A549 (cell line): ENCODE results near the gene PLCD3. TPM values are rescaled to one million over a fixed set of nuclear protein-coding genes. Genes with fewer than 3 reads are reported as not detected.

Experiments
- ATAC-seq, 2 experiments: fragments of 200-7000 bp in 1 of 2; fragments of >200 bp in 1 of 2; cut with Nextera tagmentation in 1 of 2; cut with Tn5 transposase in 1 of 2; 3 replicates each; pipeline versions ENCODE4 v1.8.0 to v1.9.1; 2018 to 2020; ENCODE audit warnings: mild to moderate bottlenecking in 1 of 2, moderate library complexity in 1 of 2
- CTCF ChIA-PET: fragments of 300-600 bp; sonication (Branson Sonifier 250); formaldehyde crosslinking; extraction: SDS; loops from one replicate; lab custom pipeline; 2021; ENCODE audit warnings: antibody characterized with exemption, inconsistent platforms; lab: Yijun Ruan, JAX
- POLR2A ChIA-PET: fragments of 350-600 bp; formaldehyde crosslinking; extraction: SDS; loops from one replicate; lab custom pipeline; 2021; ENCODE audit warnings: antibody characterized with exemption, inconsistent platforms; lab: Yijun Ruan, JAX
- DNase-seq, 2 experiments: peaks; one replicate each; pipeline versions ENCODE4 v3.0.0 to v3.0.0-alpha.2; 2011 to 2016; ENCODE audit warnings: low read depth in 1 of 2, low spot score in 1 of 2
- FAIRE-seq: peaks from 2 replicates; lab custom pipeline; 2011; peaks lifted over from hg19 to GRCh38; lab: Jason Lieb, UNC
- H3K27ac ChIP-seq, 2 experiments: fragments of >200 bp; sonication (Bioruptor Twin); formaldehyde crosslinking; 3 replicates each; pipeline ENCODE4 v1.5.1; 2016 to 2017
- H3K4me1 ChIP-seq: fragments of >200 bp; sonication (Bioruptor Twin); formaldehyde crosslinking; 3 replicates; pipeline ENCODE4 v1.6.1; 2016
- H3K4me2 ChIP-seq: fragments of >200 bp; sonication (Bioruptor Twin); formaldehyde crosslinking; 3 replicates; pipeline ENCODE4 v1.6.1; 2016
- H3K4me3 ChIP-seq: fragments of >200 bp; sonication (Bioruptor Twin); formaldehyde crosslinking; 3 replicates; pipeline ENCODE4 v1.5.1; 2016
- H3K9me3 ChIP-seq: fragments of >200 bp; sonication (Bioruptor Twin); formaldehyde crosslinking; 3 replicates; pipeline ENCODE4 v1.6.1; 2016
- CBX2 ChIP-seq: fragments of 200-600 bp; sonication (generic); IDR thresholded peaks from 2 replicates; pipeline ENCODE4 v1.6.1; 2016; ENCODE audit warnings: low read depth, mild to moderate bottlenecking, borderline replicate concordance
- CBX8 ChIP-seq: fragments of 200-600 bp; sonication (generic); IDR thresholded peaks from 2 replicates; pipeline ENCODE4 v1.6.1; 2016
- CEBPB ChIP-seq, 2 experiments: fragments of >200 bp in 1 of 2; sonication (Bioruptor Twin) in 1 of 2; formaldehyde crosslinking in 1 of 2; IDR thresholded peaks; 2 replicates each; pipeline ENCODE4 v1.6.1; 2012 to 2016
- CHD2 ChIP-seq: fragments of 150-350 bp; IDR thresholded peaks from 2 replicates; pipeline ENCODE4 v1.6.1; 2014; ENCODE audit warnings: low read length; ENCODE audit not compliant: partially characterized antibody
- EHF ChIP-seq: fragments of 250-450 bp; sonication (Bioruptor Pico); IDR thresholded peaks from 2 replicates; pipeline ENCODE4 v1.5.0; 2020; ENCODE audit warnings: mild to moderate bottlenecking
- EHMT2 ChIP-seq: fragments of 200-600 bp; sonication (generic); IDR thresholded peaks from 2 replicates; pipeline ENCODE4 v1.6.1; 2016; ENCODE audit warnings: antibody characterized with exemption, low read depth, mild to moderate bottlenecking, moderate library complexity
- FOSL2 ChIP-seq, 2 experiments: fragments of 450-650 bp in 1 of 2; fragments of >200 bp in 1 of 2; sonication (Bioruptor Twin) in 1 of 2; formaldehyde crosslinking; IDR thresholded peaks; 2 replicates each; pipeline versions ENCODE4 v1.5.0 to v1.6.1; 2016 to 2020; ENCODE audit warnings: mild to moderate bottlenecking in 1 of 2, moderate library complexity in 1 of 2
- FOXS1 ChIP-seq: fragments of 250-450 bp; sonication (Bioruptor Pico); IDR thresholded peaks from 2 replicates; pipeline ENCODE4 v1.5.0; 2020; ENCODE audit warnings: mild to moderate bottlenecking, moderate library complexity
- GATA3 ChIP-seq: IDR thresholded peaks from 2 replicates; pipeline ENCODE4 v1.6.1; 2012; ENCODE audit warnings: borderline replicate concordance
- HDAC2 ChIP-seq: fragments of 200-600 bp; sonication (generic); IDR thresholded peaks from 2 replicates; pipeline ENCODE4 v1.6.1; 2016
- HES2 ChIP-seq: fragments of >200 bp; sonication (Bioruptor Twin); formaldehyde crosslinking; IDR thresholded peaks from 2 replicates; pipeline ENCODE4 v1.6.1; 2016
- HEYL ChIP-seq: fragments of 250-450 bp; sonication (Bioruptor Pico); IDR thresholded peaks from 2 replicates; pipeline ENCODE4 v1.8.0; 2021; ENCODE audit warnings: mild to moderate bottlenecking, moderate library complexity
- HOXA7 ChIP-seq: fragments of 250-450 bp; sonication (Bioruptor Pico); IDR thresholded peaks from 2 replicates; pipeline ENCODE4 v1.5.0; 2020; ENCODE audit warnings: mild to moderate bottlenecking, moderate library complexity
- HOXB13 ChIP-seq: fragments of 250-450 bp; sonication (Bioruptor Pico); IDR thresholded peaks from 2 replicates; pipeline ENCODE4 v1.5.0; 2020; ENCODE audit warnings: low read depth, mild to moderate bottlenecking, moderate library complexity
- HOXB5 ChIP-seq: fragments of 250-450 bp; sonication (Bioruptor Pico); IDR thresholded peaks from 2 replicates; pipeline ENCODE4 v1.5.0; 2020; ENCODE audit warnings: mild to moderate bottlenecking, moderate library complexity
- JUN ChIP-seq, 2 experiments: fragments of >200 bp; sonication (Bioruptor Twin); formaldehyde crosslinking; IDR thresholded peaks; 2 replicates in 1 of 2; 3 replicates in 1 of 2; pipeline ENCODE4 v1.6.1; 2016 to 2017
- JUNB ChIP-seq: fragments of >200 bp; sonication (Bioruptor Twin); formaldehyde crosslinking; IDR thresholded peaks from 2 replicates; pipeline ENCODE4 v1.6.1; 2016
- MAX ChIP-seq: IDR thresholded peaks from 2 replicates; pipeline ENCODE4 v1.6.1; 2012
- MAZ ChIP-seq: fragments of 150-350 bp; IDR thresholded peaks from 2 replicates; pipeline ENCODE4 v1.6.1; 2014; ENCODE audit warnings: antibody characterized with exemption, low read depth, low read length, borderline replicate concordance
- NR3C1 ChIP-seq: fragments of >200 bp; sonication (Bioruptor Twin); formaldehyde crosslinking; IDR thresholded peaks from 3 replicates; pipeline ENCODE4 v1.6.1; 2017
- POLR2AphosphoS2 ChIP-seq: conservative IDR thresholded peaks from 2 replicates; pipeline ENCODE4 v1.6.1; 2012; ENCODE audit warnings: low read length, improper control_type of control experiment, inconsistent platforms
- RAD21 ChIP-seq, 2 experiments: fragments of >200 bp in 1 of 2; sonication (Bioruptor Twin) in 1 of 2; formaldehyde crosslinking in 1 of 2; IDR thresholded peaks in 1 of 2; conservative IDR thresholded peaks in 1 of 2; 2 replicates in 1 of 2; 3 replicates in 1 of 2; pipeline ENCODE4 v1.6.1; 2012 to 2018; ENCODE audit warnings: inconsistent platforms in 1 of 2
- RARB ChIP-seq: fragments of 250-450 bp; sonication (Bioruptor Pico); IDR thresholded peaks from 2 replicates; pipeline ENCODE4 v1.8.0; 2021; ENCODE audit warnings: mild to moderate bottlenecking, moderate library complexity
- RCOR1 ChIP-seq: fragments of 150-350 bp; IDR thresholded peaks from 2 replicates; pipeline ENCODE4 v1.6.1; 2014; ENCODE audit warnings: antibody characterized with exemption, low read length, low read depth
- REST ChIP-seq: fragments of 200-600 bp; sonication (generic); IDR thresholded peaks from 2 replicates; pipeline ENCODE4 v1.6.1; 2016; ENCODE audit warnings: antibody characterized with exemption, mild to moderate bottlenecking, moderate library complexity
- RFX5 ChIP-seq: fragments of 450-650 bp; IDR thresholded peaks from 2 replicates; pipeline ENCODE4 v1.7.1; 2014; ENCODE audit warnings: antibody characterized with exemption, mild to moderate bottlenecking, moderate library complexity
- SMC3 ChIP-seq: fragments of >200 bp; sonication (Bioruptor Twin); formaldehyde crosslinking; IDR thresholded peaks from 3 replicates; pipeline ENCODE4 v1.6.1; 2018; ENCODE audit warnings: inconsistent platforms
- SREBF2 ChIP-seq: fragments of 450-650 bp; IDR thresholded peaks from 2 replicates; pipeline ENCODE4 v1.6.1; 2014; ENCODE audit warnings: mild to moderate bottlenecking, moderate library complexity
- TFCP2L1 ChIP-seq: fragments of 250-450 bp; sonication (Bioruptor Pico); IDR thresholded peaks from 2 replicates; pipeline ENCODE4 v1.5.0; 2021; ENCODE audit warnings: mild to moderate bottlenecking
- WGBS: methylation state at CpG from one replicate; pipeline ENCODE4 v1.1.6; 2017; ENCODE audit errors: missing lambda C conversion rate; 5-methylcytosine and 5-hydroxymethylcytosine counted together
- polyA plus RNA-seq, 4 experiments: library from polyadenylated mRNA; depleted of rRNA in 3 of 4; stranded (reverse); fragments of >200 nt; fragmentation: RNase III in 1 of 4; extraction: RNeasy Plus Mini Kit Qiagen cat#74134 plus additional on column Dnase treatment in 1 of 4; gene quantifications; 2 replicates in 3 of 4; 3 replicates in 1 of 4; pipeline ENCODE4 v1.2.3, GENCODE V29; 2011 to 2017
- TF ChIP-seq, protein P1 (sequence below): fragments of >200 bp; sonication (Bioruptor Twin); formaldehyde crosslinking; IDR thresholded peaks from 3 replicates; pipeline ENCODE4 v1.5.1; 2016
- TF ChIP-seq, protein P2 (sequence below): fragments of 450-650 bp; IDR thresholded peaks from 2 replicates; pipeline ENCODE4 v1.6.1; 2014; ENCODE audit warnings: antibody characterized with exemption
- TF ChIP-seq, protein P3 (sequence below): fragments of 250-450 bp; sonication (Bioruptor Pico); IDR thresholded peaks from 2 replicates; pipeline ENCODE4 v1.5.0; 2021; ENCODE audit warnings: mild to moderate bottlenecking, moderate library complexity, borderline replicate concordance

PLCD3 gene
- polyA plus RNA-seq, 2 of the 4 experiments (the other 2 are of a cell fraction) = 56.6 to 105 TPM

DNA sequence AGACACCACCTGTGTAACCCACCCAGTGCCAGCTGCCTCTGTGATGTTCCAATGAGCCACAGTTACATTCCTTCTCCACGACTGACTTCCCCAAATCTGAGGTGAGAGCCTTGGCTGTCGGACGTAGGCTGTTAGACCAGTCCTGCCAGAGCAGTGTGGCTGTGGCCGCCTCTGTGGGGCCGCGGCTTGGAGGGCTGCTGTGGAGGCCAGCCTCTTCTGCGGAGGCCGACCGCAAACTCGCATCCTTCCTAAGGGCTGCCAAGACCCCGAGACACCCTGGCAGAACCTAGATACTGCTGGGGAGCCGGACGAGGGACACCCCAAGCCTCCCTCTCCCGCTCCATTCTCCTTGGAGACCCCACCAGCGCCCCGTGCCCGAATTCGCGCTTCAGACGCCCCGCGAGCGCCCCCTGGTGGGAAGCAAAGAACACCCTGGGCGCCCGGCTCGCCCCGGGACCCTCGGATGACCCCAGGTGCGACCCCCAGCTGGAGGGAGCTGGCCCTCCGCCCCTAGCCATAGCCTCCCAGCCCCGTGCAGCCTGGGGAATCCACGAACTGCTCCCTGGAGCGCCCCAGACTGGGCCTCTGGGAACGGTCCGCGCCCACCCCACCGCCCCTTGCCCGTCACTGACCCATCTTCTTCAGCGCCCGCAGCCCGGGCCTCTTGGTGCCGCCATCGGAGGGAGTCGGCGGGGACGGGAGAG lies 547 bp downstream of the PLCD3 start:
- FAIRE-seq = no peak
- ATAC-seq = peak in 1 of 2 experiments; percentile 1; a peak in 3 of 6 replicates
- peaks cover 57% of the 10 kb centered on the region for H3K4me1 ChIP-seq
- WGBS = 18% methylated on average over 14 of the region's 46 CpGs
- ChIA-PET CTCF (interaction anchor here (0.5 to 20.1 kb wide), 29 partner anchors 6 to 356 kb away, joined by 3 to 742 read pairs (median 6); partner anchors contain the start of genes HEXIM1 and HEXIM2), POLR2A (no interaction called here)
- H3K4me3 ChIP-seq = peak overlapping the region; percentile 98
- H3K4me2 ChIP-seq = peak overlapping the region; percentile 90
- H3K27ac ChIP-seq = peak overlapping the region; percentile 95 to 99
- DNase-seq = peak in 1 of 2 experiments; percentile 61
- no peaks in the 10 kb centered on the region for H3K9me3 ChIP-seq
- TF ChIP-seq HOXA7 (CRISPR knock-in tag) (0 out of 2 replicates have a peak, but pooled peaks have one; percentile 31), FOSL2 (IDR thresholded peaks at IDR 0.05) (no peak), FOSL2 (CRISPR knock-in tag; IDR thresholded peaks at IDR 0.05) (no peak), HOXB5 (CRISPR knock-in tag) (no peak), CEBPB (IDR thresholded peaks at IDR 0.05) (no peak), RARB (CRISPR knock-in tag) (0 out of 2 replicates have a peak, but pooled peaks have one; percentile 48), HOXB13 (CRISPR knock-in tag) (peak; percentile 26; the same call in 1 of the 2 replicates), MAX (peak; percentile 38; the same call in 1 of the 2 replicates), HES2 (no peak), REST (no peak), SMC3 (peak; percentile 89), RFX5 (0 out of 2 replicates have a peak, but pooled peaks have one; percentile 18), JUN (IDR thresholded peaks at IDR 0.05) (no peak), NR3C1 (no peak), GATA3 (no peak), SREBF2 (no peak), CBX2 (no peak), RAD21 (conservative IDR thresholded peaks at IDR 0.05 in 1 of 2, IDR thresholded peaks at IDR 0.05 in 1 of 2) (peak; percentile 80 to 94), EHMT2 (no peak), RCOR1 (no peak), MAZ (no peak), EHF (CRISPR knock-in tag) (no peak), FOXS1 (CRISPR knock-in tag) (0 out of 2 replicates have a peak, but pooled peaks have one; percentile 30), TFCP2L1 (0 out of 2 replicates have a peak, but pooled peaks have one; percentile 8), HDAC2 (peak; percentile 30; the same call in 1 of the 2 replicates), CHD2 (no peak), HEYL (no peak), JUNB (no peak), POLR2AphosphoS2 (no peak), CBX8 (no peak)
- TF ChIP-seq, protein P1, sequence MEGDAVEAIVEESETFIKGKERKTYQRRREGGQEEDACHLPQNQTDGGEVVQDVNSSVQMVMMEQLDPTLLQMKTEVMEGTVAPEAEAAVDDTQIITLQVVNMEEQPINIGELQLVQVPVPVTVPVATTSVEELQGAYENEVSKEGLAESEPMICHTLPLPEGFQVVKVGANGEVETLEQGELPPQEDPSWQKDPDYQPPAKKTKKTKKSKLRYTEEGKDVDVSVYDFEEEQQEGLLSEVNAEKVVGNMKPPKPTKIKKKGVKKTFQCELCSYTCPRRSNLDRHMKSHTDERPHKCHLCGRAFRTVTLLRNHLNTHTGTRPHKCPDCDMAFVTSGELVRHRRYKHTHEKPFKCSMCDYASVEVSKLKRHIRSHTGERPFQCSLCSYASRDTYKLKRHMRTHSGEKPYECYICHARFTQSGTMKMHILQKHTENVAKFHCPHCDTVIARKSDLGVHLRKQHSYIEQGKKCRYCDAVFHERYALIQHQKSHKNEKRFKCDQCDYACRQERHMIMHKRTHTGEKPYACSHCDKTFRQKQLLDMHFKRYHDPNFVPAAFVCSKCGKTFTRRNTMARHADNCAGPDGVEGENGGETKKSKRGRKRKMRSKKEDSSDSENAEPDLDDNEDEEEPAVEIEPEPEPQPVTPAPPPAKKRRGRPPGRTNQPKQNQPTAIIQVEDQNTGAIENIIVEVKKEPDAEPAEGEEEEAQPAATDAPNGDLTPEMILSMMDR = peak; percentile 98
- TF ChIP-seq, protein P2, sequence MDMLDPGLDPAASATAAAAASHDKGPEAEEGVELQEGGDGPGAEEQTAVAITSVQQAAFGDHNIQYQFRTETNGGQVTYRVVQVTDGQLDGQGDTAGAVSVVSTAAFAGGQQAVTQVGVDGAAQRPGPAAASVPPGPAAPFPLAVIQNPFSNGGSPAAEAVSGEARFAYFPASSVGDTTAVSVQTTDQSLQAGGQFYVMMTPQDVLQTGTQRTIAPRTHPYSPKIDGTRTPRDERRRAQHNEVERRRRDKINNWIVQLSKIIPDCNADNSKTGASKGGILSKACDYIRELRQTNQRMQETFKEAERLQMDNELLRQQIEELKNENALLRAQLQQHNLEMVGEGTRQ = no peak
- TF ChIP-seq, protein P3, sequence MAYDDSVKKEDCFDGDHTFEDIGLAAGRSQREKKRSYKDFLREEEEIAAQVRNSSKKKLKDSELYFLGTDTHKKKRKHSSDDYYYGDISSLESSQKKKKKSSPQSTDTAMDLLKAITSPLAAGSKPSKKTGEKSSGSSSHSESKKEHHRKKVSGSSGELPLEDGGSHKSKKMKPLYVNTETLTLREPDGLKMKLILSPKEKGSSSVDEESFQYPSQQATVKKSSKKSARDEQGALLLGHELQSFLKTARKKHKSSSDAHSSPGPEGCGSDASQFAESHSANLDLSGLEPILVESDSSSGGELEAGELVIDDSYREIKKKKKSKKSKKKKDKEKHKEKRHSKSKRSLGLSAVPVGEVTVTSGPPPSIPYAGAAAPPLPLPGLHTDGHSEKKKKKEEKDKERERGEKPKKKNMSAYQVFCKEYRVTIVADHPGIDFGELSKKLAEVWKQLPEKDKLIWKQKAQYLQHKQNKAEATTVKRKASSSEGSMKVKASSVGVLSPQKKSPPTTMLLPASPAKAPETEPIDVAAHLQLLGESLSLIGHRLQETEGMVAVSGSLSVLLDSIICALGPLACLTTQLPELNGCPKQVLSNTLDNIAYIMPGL (CRISPR knock-in tag) = peak; percentile 85; the same call in 1 of the 2 replicates
